ENCODE data around the gene SLC25A42. TPM values are rescaled to one million over a fixed set of nuclear protein-coding genes. Genes with fewer than 3 reads are reported as not detected.

SLC25A42 gene
- polyA plus RNA-seq, 1 donor: 12.0 TPM

GRCh38 chr19:19050731-19051130 lies 13.1 kb upstream of the SLC25A42 start:
- DNase-seq (ENCODE audit: low read depth): no peak

- DNase-seq (ENCODE audit: low read depth): no peak
Measured at GRCh38 chr19:19051478-19052213, 12.1 kb upstream of the SLC25A42 start.

- DNase-seq (ENCODE audit: low read depth): no peak
Measured at GRCh38 chr19:19052921-19053320, 10.9 kb upstream of the SLC25A42 start.

GRCh38 chr19:19053508-19054314 lies 10.1 kb upstream of the SLC25A42 start:
- DNase-seq (ENCODE audit: low read depth): no peak

GRCh38 chr19:19054315-19054938 lies 9.4 kb upstream of the SLC25A42 start:
- DNase-seq (ENCODE audit: low read depth): no peak

- no peak for DNase-seq (ENCODE audit: low read depth)
Measured at GRCh38 chr19:19054939-19055440, 8.8 kb upstream of the SLC25A42 start.

GRCh38 chr19:19055701-19056100 lies 8.1 kb upstream of the SLC25A42 start:
- DNase-seq (ENCODE audit: low read depth): no peak

GRCh38 chr19:19056636-19057275 lies 7.0 kb upstream of the SLC25A42 start:
- no peak for DNase-seq (ENCODE audit: low read depth)

- DNase-seq (ENCODE audit: low read depth): no peak
Measured at GRCh38 chr19:19057317-19057716, 6.5 kb upstream of the SLC25A42 start.

GRCh38 chr19:19057720-19058119 lies 6.1 kb upstream of the SLC25A42 start:
- no peak for DNase-seq (ENCODE audit: low read depth)

GRCh38 chr19:19059018-19059836 lies 4.6 kb upstream of the SLC25A42 start:
- no peak for DNase-seq (ENCODE audit: low read depth)

- DNase-seq (ENCODE audit: low read depth): no peak
Measured at GRCh38 chr19:19059837-19060611, 3.8 kb upstream of the SLC25A42 start.

GRCh38 chr19:19061506-19061905 lies 2.3 kb upstream of the SLC25A42 start:
- no peak for DNase-seq (ENCODE audit: low read depth)

- DNase-seq (ENCODE audit: low read depth): no peak
Measured at GRCh38 chr19:19062454-19063182, 1.2 kb upstream of the SLC25A42 start.

- DNase-seq (ENCODE audit: low read depth): no peak
Measured at GRCh38 chr19:19064098-19064722, 416 bp downstream of the SLC25A42 start.

GRCh38 chr19:19064811-19065745 lies 1.3 kb downstream of the SLC25A42 start:
- no peak for DNase-seq (ENCODE audit: low read depth)

- no peak for DNase-seq (ENCODE audit: low read depth)
Measured at GRCh38 chr19:19067276-19068072, 3.7 kb downstream of the SLC25A42 start.

All from forelimb muscle (tissue), 1 donor.